Activated CD8-positive, alpha-beta memory T cell treated with anti-CD3 and anti-CD28 coated beads for 36 hours (primary cell): ENCODE data around the gene EI24. TPM values are rescaled to one million over a fixed set of nuclear protein-coding genes. Genes with fewer than 3 reads are reported as not detected.

Experiments used
- CTCF ChIA-PET: fragments of 350-600 bp; sonication (Branson Sonifier 250); formaldehyde crosslinking; loops from one replicate; lab custom pipeline; 2021; ENCODE audit warnings: antibody characterized with exemption; lab: Charles Lee
- POLR2A ChIA-PET: fragments of 350-600 bp; sonication (Branson Sonifier 250); formaldehyde crosslinking; loops from one replicate; lab custom pipeline; 2021; ENCODE audit warnings: antibody characterized with exemption; lab: Charles Lee
- total RNA-seq, 2 experiments: library from RNA; stranded (reverse); gene quantifications; one replicate each; pipeline ENCODE4 v1.2.3, GENCODE V29; 2021

Gene EI24
- total RNA-seq, 2 experiments from 2014 or later = 59.7 to 63.2 TPM

DNA sequence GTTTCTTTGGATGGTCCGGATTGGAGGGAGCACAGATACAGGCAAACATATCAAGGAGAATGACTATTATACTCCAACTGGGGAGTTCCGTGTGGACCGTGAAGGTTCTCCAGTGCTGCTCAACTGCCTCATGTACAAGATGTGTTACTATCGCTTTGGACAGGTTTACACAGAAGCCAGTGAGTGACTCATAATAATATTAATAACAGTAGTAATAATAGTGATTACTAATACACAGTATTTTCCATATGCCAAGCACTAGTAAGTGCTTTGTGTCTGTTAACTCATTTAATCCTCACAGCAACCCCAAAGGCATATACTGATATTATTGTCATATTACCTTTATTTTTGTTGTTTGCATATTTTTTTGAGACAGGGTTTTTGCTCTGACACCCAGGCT lies 49.1 kb downstream of the EI24 start:
- ChIA-PET CTCF (interaction anchor here (0.6 kb wide), 1 partner anchor 10 kb away, joined by 3 read pairs; no protein-coding TSS in a partner anchor), POLR2A (no interaction called here)

DNA sequence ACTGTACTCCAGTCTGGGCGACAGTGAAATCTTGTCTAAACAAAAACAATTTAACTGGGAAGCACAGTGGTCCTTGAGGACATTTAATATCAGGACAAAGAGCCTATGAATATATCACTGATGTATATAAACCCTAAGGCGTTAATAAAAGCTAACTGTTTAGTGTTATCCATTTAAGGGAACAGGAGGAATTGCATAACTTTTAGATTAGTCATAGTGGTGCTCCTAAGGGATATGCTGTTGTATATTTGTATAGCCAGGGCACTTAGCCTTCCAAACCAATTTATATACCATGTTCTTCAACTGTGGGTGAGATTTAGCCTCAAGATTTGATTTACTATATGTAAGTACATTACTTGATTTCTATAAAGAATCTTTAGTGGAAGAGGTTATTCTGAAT lies 52.7 kb downstream of the EI24 start:
- CTCF ChIA-PET = no interaction called here
- POLR2A ChIA-PET = interaction anchor here (1.2 kb wide), 1 partner anchor 52 kb away, joined by 4 read pairs; the partner anchor contains the start of gene EI24

- ChIA-PET POLR2A (interaction anchor here (0.7 kb wide), 1 partner anchor 29 kb away, joined by 3 read pairs; no protein-coding TSS in a partner anchor), CTCF (no interaction called here)
These were observed 53.8 kb downstream of the EI24 start for GRCh38 chr11:125623064-125623463.

DNA sequence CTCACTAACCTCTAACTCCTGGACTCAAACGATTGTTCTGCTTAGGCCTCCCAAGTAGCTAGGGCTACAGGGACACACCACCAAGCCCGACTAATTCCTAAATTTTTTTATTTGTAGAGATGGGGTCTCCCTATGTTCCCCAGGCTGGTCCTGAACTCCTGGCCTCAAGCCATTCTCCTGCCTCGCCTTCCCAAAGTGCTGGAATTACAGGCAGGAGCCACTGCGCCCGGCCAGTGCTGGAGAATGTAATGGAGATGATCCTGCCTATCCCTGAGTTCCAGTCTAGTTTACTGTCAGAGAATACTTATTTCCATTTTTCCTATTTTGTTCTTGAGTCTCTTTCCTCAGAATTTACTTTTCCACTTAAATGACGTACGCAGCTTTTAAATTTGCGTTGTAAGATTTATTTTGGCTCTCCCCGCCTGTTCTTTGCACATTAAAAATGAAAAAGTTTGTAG lies 55.5 kb downstream of the EI24 start, which contains the start of gene CHEK1:
CHEK1 (plus strand) TSS at position 408 of the 458 bp plus-strand sequence. CDS start 1,606 bp downstream, outside the sequence.
- CTCF ChIA-PET = interaction anchor here (2.3 kb wide), 1 partner anchor 32 kb away, joined by 11 read pairs; the partner anchor contains the start of gene STT3A
- POLR2A ChIA-PET = interaction anchor here (1.3 to 2.5 kb wide), 3 partner anchors 32 to 263 kb away, joined by 8 to 16 read pairs (median 13); partner anchors contain the start of genes EI24, HYLS1 and STT3A

DNA sequence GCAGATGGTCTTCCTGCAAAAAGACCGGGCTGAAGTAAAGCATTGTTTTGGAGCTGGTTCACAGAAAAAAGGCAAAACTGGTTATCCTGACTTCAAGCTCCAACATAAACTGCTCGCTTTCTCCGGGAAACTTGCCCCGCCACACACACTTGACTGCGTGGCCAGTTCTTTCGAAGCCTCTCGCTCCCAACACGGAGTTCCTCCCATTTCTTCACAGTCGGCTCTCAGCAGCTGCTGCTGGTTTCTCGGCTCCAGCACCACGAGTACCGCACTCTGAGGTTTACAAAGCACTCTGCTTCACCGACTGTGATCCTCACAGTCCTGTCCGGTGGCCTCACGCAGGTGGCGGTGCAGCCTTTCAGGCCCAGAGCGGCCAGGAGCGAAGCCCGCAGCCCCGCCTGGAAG lies 56.0 kb downstream of the EI24 start:
- POLR2A ChIA-PET = interaction anchor here (1.3 to 2.5 kb wide), 3 partner anchors 33 to 262 kb away, joined by 8 to 16 read pairs (median 13); partner anchors contain the start of genes EI24, HYLS1 and STT3A
- CTCF ChIA-PET = interaction anchor here (1.0 to 2.3 kb wide), 2 partner anchors 32 to 55 kb away, joined by 4 to 11 read pairs; partner anchors contain the start of genes EI24 and STT3A

DNA sequence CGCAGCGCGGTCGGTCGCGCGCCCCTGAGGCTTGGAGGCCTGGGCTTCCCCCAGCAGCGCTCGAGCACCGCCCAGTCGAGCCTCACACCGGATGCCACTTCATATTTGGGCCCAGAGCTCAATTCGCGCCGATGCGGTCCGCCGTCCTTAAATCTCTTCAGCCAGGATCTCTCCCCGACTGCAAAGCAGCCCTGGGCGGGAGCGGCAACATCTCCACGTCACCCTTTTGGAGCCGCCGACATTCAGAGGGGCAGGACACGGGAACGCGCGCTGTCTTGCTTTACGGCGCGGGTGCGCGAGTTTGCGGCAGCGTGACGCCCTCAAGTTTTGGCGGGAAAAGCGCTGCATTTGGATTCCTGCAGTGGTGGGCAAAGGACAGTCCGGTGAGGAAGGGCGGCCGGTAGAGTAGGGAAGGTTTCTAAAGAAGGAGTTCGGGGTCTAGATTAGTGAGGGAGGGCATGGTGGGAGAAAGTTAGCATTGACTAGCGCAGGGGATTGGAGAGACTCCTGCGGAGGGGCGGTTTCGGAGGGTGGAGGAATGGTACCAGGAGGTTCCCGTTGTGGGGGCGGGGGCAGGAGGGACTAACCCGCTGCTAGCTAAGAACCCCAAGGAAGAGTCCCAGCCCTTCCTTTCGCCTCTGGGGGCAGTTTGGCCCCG lies 56.5 kb downstream of the EI24 start:
- ChIA-PET POLR2A (interaction anchor here (0.7 to 2.5 kb wide), 5 partner anchors 33 to 514 kb away, joined by 3 to 16 read pairs (median 8); partner anchors contain the start of genes EI24, HYLS1, STT3A and TMEM218), CTCF (interaction anchor here (1.0 to 2.3 kb wide), 2 partner anchors 33 to 56 kb away, joined by 4 to 11 read pairs; partner anchors contain the start of genes EI24 and STT3A)

DNA sequence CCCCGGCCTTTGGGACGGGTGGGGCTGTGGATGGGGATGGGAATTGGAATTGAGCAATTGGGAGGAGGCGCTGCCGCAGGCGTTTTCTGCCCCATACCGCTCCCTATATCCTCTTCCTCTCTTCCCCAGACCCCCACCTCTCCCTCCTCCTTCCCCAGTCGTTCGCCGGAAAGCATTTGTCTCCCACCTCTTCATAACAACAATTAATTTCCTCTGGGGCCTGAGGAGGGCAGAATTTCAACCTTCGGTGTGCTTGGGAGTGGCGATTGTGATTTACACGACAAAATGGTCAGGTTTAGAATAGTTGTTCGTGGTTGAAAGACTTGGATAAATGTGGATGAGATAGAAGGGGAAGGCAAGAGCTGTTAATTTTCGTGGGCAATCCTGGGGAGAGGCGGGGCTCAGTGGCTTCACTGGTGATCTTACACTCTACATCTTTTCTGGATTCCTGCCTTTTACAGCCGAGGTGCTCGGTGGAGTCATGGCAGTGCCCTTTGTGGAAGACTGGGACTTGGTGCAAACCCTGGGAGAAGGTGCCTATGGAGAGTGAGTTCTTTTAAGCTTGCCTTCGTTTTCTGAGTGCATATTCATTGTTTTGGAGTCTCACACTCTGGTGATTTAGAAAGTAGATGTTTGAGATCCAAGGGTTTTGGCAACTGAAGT lies 57.1 kb downstream of the EI24 start:
- CTCF ChIA-PET = interaction anchor here (2.3 kb wide), 1 partner anchor 34 kb away, joined by 11 read pairs; the partner anchor contains the start of gene STT3A
- POLR2A ChIA-PET = interaction anchor here (0.7 to 2.5 kb wide), 4 partner anchors 34 to 515 kb away, joined by 3 to 16 read pairs (median 9); partner anchors contain the start of genes EI24, HYLS1, STT3A and TMEM218

DNA sequence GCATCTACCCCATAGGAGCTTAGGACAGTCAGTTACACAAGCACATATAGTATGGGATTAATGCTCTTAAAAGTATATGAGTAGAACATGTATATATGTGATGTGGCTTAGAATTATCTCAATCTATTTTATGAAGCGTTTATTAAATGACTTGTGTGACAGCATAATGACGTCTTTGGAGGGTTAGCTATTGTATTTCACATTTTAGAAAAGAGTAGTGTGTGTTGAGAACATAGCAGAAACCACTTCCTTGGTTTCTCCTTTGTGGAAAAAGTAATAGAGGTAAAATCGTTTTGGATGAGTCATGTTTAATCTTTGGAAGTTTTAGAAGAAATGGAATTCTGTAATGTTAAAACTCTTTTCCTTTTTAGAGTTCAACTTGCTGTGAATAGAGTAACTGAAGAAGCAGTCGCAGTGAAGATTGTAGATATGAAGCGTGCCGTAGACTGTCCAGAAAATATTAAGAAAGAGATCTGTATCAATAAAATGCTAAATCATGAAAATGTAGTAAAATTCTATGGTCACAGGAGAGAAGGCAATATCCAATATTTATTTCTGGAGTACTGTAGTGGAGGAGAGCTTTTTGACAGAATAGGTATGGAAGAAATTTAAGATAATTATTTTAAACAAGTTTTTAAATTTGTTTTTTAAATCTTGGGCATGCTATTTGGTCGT lies 58.1 kb downstream of the EI24 start:
- POLR2A ChIA-PET = no interaction called here
- CTCF ChIA-PET = no interaction called here

Other genes with a start within 250 kb of the EI24 start
- 1 to 10 TPM; 1.7 to 3.2 TPM for gene FEZ1, start 73.2 kb upstream of the EI24 start, total RNA-seq
- 100 to 1,000 TPM; 144 to 151 TPM for gene STT3A, start 23.4 kb downstream of the EI24 start, total RNA-seq
- 100 to 1,000 TPM; 149 to 152 TPM for gene CHEK1, start 55.7 kb downstream of the EI24 start, total RNA-seq
- not detected for gene ACRV1, start 111.4 kb downstream of the EI24 start, total RNA-seq
- gene PATE1, start 176.8 kb downstream of the EI24 start, total RNA-seq = not detected
- not detected for gene PATE2, start 209.4 kb downstream of the EI24 start, total RNA-seq
- gene PATE3, start 218.7 kb downstream of the EI24 start, total RNA-seq = not detected